Renal pelvis (tissue), 12 donors: ENCODE results near the gene PPA1. TPM values are rescaled to one million over a fixed set of nuclear protein-coding genes. Genes with fewer than 3 reads are reported as not detected.
A peak's percentile ranks its signal among the peaks of the same experiment; 100 is the strongest.

ENCODE experiments used
- DNase-seq: peaks from one replicate; pipeline ENCODE4 v3.0.0-alpha.2; 2013
- long read RNA-seq, 16 experiments: transcript quantifications; one replicate each; lab custom pipeline, GENCODE V29; 2026
- polyA plus RNA-seq, 3 donors: library from polyadenylated mRNA; unstranded; fragments of 120-200 nt; gene quantifications; one replicate each; pipeline ENCODE4 v1.2.1, GENCODE V29; 2013; ENCODE audit not compliant: insufficient read length in 3 of 3

PPA1 gene
- 100 to 1,000 TPM in 2 of 3 donors, 10 to 100 TPM in 1; 87.9 to 114 (median 103) TPM for polyA plus RNA-seq
- long read RNA-seq, donor 1, transcript PPA1-202 (11 exons, 1,295 nt) = major isoform, 72 of 72 reads
- long read RNA-seq, donor 1, partial matches to known transcripts = 0 of 72 reads
- long read RNA-seq, donor 1, other reads (novel, unspliced or antisense) = 0 of 72 reads
- long read RNA-seq, donor 2, transcript PPA1-202 (11 exons, 1,295 nt) = major isoform, 68 of 222 reads
- long read RNA-seq, donor 2, partial matches to known transcripts = 154 of 222 reads
- long read RNA-seq, donor 2, other reads (novel, unspliced or antisense) = 0 of 222 reads
- long read RNA-seq, donor 3, transcript PPA1-202 (11 exons, 1,295 nt) = major isoform, 60 of 150 reads
- long read RNA-seq, donor 3, partial matches to known transcripts = 90 of 150 reads
- long read RNA-seq, donor 3, other reads (novel, unspliced or antisense) = 0 of 150 reads
- long read RNA-seq, donor 4, transcript PPA1-202 (11 exons, 1,295 nt) = major isoform, 68 of 210 reads
- long read RNA-seq, donor 4, partial matches to known transcripts = 142 of 210 reads
- long read RNA-seq, donor 4, other reads (novel, unspliced or antisense) = 0 of 210 reads
- long read RNA-seq, donor 5, transcript PPA1-202 (11 exons, 1,295 nt) = major isoform, 31 of 54 reads
- long read RNA-seq, donor 5, partial matches to known transcripts = 23 of 54 reads
- long read RNA-seq, donor 5, other reads (novel, unspliced or antisense) = 0 of 54 reads
- long read RNA-seq, donor 6, transcript PPA1-202 (11 exons, 1,295 nt) = major isoform, 44 of 171 reads
- long read RNA-seq, donor 6, partial matches to known transcripts = 127 of 171 reads
- long read RNA-seq, donor 6, other reads (novel, unspliced or antisense) = 0 of 171 reads
- long read RNA-seq, donor 7, transcript PPA1-202 (11 exons, 1,295 nt) = major isoform, 58 of 244 reads
- long read RNA-seq, donor 7, partial matches to known transcripts = 186 of 244 reads
- long read RNA-seq, donor 7, other reads (novel, unspliced or antisense) = 0 of 244 reads
- long read RNA-seq, donor 8, transcript PPA1-202 (11 exons, 1,295 nt) = major isoform, 14 of 46 reads
- long read RNA-seq, donor 8, partial matches to known transcripts = 32 of 46 reads
- long read RNA-seq, donor 8, other reads (novel, unspliced or antisense) = 0 of 46 reads
- long read RNA-seq, donor 9, transcript PPA1-202 (11 exons, 1,295 nt) = major isoform, 67 of 203 reads
- long read RNA-seq, donor 9, partial matches to known transcripts = 136 of 203 reads
- long read RNA-seq, donor 9, other reads (novel, unspliced or antisense) = 0 of 203 reads
- long read RNA-seq, donor 10, transcript PPA1-202 (11 exons, 1,295 nt) = major isoform, 58 of 58 reads
- long read RNA-seq, donor 10, partial matches to known transcripts = 0 of 58 reads
- long read RNA-seq, donor 10, other reads (novel, unspliced or antisense) = 0 of 58 reads
- long read RNA-seq, donor 11, transcript PPA1-202 (11 exons, 1,295 nt) = major isoform, 34 of 107 reads
- long read RNA-seq, donor 11, partial matches to known transcripts = 73 of 107 reads
- long read RNA-seq, donor 11, other reads (novel, unspliced or antisense) = 0 of 107 reads
- long read RNA-seq, donor 12, transcript PPA1-202 (11 exons, 1,295 nt) = major isoform, 77 of 153 reads
- long read RNA-seq, donor 12, partial matches to known transcripts = 76 of 153 reads
- long read RNA-seq, donor 12, other reads (novel, unspliced or antisense) = 0 of 153 reads
- long read RNA-seq, donor 13, transcript PPA1-202 (11 exons, 1,295 nt) = major isoform, 26 of 66 reads
- long read RNA-seq, donor 13, partial matches to known transcripts = 40 of 66 reads
- long read RNA-seq, donor 13, other reads (novel, unspliced or antisense) = 0 of 66 reads
- long read RNA-seq, donor 14 = 0 reads
- long read RNA-seq, donor 15, transcript PPA1-202 (11 exons, 1,295 nt) = major isoform, 87 of 296 reads
- long read RNA-seq, donor 15, partial matches to known transcripts = 209 of 296 reads
- long read RNA-seq, donor 15, other reads (novel, unspliced or antisense) = 0 of 296 reads
- long read RNA-seq, donor 16, transcript PPA1-202 (11 exons, 1,295 nt) = major isoform, 82 of 220 reads
- long read RNA-seq, donor 16, partial matches to known transcripts = 138 of 220 reads
- long read RNA-seq, donor 16, other reads (novel, unspliced or antisense) = 0 of 220 reads

DNA sequence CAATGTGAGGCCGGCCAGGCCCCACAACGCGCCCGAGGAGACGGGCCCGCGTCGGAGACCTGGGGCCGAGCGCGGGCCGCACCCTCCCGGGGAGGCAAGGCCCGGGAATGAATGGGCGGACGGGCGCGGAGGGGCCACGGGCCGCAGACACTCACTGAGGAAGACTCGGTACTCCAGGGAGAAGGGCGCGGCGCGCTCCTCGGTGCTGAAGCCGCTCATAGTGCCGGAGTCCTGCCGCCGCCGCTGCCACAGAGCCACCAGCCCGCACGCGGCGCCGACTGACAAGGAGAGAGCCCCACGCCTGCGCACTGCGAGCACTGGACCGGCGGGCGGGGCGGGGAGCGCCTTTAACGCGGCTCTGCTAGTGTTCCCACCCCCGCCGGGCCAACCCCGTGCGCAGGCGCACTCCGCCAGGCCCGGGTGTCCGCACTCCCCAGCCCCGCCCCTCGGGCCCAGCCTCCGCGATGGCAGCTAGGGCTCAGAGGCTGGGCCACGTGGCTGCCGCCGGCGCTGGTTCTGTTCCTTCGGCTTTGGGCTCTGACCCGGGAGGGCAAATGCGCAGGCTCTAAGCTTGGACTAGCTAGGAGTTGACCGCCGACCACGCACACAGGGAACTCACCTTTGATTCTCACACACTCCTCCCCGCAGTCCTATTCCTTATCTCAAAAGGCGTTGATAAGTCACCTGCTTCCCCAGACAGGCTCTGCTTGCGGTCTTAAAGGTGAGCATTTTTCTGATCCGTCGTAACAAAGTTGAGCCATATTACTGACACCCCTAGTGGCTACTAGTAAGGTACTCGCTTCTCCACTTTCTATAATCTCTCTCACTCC lies at the start of gene PPA1:
Gene PPA1, minus strand, starts transcription at position 321 of the 830 bp plus-strand sequence. Its CDS starts 102 bp downstream, at position 219.
- DNase-seq = peak; percentile 96

DNA sequence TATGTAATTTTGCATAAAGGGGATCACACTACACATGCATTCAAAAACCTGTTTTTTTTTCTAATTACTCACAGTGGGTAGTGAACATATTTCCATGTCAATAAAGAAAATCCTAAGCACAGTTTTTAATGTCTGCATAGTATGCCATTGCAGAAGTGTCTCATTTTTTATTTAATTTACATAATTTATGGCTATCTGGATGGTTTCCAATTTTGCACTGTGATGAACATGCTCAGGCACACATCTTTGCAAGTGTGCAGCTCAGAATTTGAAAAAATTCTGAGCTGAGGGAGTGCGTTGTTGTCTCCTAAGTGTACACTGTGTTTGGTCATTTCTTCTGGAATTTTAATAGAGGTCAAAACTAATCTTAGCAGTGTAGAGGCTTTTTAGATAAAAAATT lies 48.4 kb upstream of the PPA1 start:
- no peak for DNase-seq

DNA sequence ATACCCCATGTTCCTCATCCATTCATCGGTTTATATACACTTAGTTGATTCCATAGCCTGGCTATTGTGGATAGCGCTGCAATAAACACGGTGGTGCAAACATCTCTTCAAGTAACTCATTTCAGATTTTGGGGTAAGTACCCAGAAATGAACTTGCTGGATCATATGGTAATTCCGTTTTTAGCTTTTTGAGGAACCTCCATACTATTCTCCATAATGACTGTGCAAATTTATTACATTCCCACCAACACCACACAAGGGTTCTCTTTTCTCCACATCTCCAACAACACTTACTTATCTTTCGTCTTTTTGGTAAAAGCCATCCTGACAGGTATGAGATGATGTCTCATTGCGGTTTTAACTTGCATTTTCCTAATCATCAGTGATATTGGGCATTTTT lies 46.9 kb upstream of the PPA1 start:
- DNase-seq = no peak

DNA sequence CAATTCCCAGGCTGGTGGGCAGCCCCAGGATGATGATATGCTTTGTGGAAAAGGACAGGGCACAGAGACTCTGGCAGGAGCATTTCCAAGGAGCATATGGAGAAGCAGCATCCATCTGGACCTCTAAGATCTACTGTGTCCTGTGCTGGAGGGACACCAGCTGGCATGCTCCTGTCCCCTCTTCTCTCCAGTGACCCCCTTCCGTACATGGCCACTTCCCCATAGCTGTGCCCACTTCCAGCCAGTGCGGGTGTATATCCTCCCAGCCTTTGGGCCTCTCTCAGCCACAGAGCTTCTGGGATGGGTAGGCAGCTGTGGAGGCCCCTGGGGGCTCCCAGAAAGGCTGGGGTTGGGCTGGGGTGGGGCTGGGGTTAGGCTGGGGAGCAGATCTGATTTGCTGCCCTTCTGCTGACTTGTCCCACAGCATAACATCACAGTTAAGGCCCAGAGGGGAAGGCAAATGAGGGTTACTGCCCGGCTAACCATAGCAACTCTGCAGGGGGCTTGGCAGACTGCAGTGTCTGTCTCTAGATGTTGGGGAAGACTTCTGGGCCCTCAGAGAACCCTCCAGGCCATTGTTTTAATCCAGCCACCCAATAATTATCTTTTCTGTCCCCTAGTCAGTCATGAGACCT lies 44.3 kb upstream of the PPA1 start:
- DNase-seq = no peak

DNA sequence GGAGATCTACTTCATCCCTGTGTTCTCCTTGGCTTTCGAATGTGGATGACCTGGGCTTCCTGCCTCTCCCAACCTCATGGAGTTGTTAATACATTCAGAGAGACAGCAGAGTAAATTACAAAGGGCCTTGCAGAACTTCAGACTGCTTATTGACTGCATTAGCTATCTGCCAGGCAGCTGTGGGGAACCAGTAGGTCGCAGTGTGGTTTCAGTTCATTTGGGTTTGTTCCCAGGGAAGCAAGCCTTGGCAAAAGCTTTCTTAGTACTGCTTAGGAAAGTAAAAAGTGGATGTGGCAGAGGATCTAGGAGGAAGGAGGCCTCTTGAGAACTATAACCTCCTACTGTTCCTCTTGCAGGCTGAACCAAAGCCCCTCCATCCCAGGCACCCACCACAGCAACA lies 41.4 kb upstream of the PPA1 start:
- DNase-seq = no peak

DNA sequence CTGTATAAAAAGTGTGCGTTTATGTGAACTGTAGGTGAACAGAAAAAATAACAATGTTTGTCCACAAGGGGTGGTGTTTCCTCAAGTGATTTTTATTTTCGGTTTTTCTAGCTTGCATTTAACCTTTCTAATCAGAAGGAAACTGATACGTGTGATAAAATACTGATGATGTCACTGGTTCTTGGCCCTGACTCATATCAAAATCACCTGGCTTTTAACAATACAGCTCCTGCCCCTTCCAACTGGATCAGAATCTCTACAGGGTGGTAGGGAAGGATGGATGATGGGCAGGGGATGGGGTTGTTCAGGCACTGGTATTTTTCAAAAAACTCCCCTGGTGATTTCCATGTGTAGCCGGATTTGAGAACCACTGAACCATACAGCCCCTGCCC lies 39.7 kb upstream of the PPA1 start:
- no peak for DNase-seq

DNA sequence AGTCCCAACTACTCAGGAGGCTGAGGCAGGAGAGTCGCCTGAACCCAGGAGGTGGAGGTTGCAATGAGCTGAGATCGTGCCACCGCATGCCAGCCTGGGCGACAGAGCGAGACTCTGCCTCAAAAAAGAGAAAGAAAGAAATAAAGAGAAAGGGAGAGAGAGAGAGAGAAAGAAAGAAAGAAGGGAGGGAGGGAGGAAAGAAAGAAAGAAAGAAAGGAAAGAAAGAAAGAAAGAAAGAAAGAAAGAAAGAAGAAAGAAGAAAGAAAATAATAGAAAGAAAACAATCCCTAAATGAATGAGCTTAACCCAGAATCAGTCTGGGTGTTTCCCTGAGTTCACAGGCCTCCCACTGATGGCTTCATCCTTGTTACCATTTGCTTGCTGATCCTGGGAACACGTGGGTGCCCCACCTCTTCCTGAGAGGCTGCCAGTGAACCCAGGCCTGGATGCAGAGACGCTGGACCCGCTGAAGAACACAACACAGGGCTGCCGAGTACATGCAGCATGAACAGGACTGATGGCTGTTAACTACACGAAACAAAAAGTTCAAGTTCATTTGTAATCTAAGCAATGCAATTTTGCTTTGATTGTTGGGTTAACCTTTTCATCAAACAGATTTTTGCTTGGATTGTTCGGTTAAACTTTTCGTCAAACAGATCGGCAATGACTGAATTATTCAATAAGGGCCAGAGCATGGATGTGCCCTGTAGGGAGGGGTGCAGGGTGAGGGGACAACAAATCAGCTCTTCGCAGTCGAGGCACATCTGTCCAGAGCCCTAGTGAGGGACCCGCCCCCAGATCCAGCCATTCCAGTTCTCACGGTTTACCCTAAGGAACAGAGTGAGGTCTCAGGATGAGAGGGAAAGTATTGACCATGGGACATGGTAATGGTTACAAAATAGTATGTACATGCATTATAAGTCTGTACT lies 39.0 kb upstream of the PPA1 start:
- no peak for DNase-seq

DNA sequence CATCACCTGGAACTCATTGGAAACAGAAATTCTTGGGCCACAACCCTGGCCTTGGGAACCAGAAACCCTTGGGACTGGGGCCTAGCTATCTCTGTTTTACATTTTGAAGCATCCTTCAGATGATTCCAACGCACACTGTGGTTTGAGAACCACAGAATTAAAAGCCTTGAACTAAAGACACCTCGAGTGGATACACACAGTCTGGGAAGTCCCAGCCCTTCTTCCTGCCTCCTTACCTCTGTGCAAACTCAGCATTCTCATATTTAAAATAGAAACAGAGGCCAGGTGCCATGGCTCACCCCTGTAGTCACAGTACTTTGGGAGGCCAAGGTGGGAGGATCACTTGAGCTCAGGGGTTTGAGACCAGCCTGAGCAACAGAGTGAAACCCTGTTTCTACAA lies 37.7 kb upstream of the PPA1 start:
- DNase-seq = no peak

DNA sequence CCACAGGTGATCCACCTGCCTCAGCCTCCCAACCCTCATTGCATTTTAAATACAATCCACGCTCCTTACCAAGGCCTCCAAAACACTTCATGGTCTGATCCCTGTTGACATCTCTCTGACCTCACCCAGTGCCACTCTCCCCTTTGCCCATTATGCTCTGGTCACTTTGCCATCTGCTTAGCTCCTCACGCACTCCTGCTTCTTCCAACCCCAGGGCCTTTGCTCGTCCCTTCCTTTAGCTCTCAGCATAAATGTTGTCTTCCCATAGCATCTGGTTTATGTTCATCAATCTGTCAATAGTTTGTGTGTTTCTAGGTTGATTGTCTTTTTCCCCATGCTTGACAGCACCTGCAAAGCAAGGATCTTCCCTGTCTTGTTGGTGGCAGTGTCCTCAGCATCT lies 36.5 kb upstream of the PPA1 start:
- DNase-seq = no peak

DNA sequence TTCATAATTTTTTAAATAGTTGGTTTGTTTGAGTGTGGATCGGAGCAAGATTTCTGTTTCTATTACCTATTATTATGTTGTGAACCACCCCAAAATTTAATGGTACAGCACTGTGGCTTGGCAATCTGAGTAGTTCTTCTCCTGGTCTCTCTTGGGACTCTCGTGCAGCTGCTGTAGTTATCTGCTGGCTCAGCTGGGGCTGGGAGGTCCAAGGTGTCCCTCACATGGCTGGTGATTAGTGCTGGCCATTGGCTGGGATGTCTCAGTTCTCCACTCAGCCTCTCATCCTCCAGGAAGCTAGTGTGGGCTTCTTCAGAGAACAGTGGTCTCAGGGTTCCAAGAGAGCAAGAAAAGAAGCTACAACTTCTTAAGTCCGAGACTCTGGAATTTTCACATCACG lies 35.1 kb upstream of the PPA1 start:
- no peak for DNase-seq

DNA sequence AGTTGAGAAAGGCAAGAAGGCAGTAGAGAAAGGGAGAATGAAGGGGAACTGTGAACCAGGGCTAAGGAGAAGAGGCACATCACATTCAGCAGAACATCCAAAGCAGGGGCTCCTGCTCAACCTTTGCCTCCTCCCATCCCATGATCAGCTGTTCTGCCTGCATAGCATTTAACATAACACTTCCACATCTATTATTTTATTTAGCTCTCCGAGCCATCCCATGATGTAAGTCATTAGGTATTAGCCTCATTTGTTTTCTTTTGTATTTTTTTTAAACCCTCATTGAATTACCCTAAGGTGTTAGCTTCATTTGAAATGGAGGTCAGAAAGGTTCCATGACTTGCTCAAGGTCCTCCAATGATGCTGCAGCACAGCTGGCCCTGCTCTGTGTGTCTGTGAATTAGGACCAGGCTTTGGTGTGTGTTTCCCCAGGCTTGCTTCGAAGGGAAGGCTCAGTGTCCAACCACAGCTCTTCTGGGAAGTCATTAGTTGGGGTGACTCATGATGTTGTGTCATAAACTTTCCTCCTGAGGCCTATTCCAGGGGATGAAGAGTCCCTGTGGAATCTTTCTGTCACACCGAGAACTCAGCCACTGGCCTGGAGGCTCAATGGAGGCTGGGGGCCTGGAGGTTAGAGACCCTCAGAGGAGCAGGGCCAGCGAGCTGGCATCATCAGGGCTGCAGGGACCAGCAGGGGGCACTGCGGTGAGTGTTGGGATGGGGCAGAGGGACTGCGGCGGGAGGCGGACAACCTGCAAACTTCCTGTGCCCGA lies 34.1 kb upstream of the PPA1 start:
- no peak for DNase-seq

DNA sequence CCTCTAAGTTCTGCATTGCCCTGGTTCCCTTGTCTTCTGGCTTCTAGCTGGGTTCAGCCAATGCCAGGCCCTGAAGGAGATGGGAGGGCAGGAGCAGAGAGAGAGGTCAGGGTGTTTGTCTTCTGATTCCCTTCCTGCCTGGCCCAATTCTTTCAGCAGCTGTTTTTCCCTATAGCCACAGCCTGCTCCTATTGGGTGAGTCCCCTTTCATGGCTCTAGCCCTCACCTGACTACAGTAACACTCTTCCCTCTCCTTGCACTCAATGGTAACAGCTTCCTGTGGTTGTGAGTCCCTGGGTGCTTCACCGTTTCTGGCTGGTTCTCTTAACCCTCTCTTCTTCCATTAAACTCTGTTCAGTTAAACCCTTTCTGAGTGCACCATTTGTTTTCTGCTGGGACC lies 33.5 kb upstream of the PPA1 start:
- no peak for DNase-seq

DNA sequence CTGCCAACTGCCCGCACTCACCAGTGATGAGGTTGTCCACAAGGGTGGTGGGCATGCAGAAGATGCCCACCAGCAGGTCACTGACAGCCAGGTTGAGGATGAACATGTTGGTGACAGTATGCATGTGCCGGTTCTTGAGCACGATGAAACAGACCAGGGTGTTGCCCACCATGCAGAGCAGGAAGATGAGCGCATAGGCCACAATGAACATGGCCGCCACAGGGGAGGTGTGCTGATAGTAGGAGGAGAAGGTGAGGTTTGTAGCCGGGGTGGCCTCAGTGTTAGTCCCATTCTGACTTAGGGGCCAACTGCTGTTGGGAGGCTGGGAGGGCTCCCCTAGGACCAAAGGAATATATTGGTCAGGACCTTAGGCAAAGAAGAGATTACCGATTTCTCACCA lies 32.8 kb upstream of the PPA1 start:
- no peak for DNase-seq

DNA sequence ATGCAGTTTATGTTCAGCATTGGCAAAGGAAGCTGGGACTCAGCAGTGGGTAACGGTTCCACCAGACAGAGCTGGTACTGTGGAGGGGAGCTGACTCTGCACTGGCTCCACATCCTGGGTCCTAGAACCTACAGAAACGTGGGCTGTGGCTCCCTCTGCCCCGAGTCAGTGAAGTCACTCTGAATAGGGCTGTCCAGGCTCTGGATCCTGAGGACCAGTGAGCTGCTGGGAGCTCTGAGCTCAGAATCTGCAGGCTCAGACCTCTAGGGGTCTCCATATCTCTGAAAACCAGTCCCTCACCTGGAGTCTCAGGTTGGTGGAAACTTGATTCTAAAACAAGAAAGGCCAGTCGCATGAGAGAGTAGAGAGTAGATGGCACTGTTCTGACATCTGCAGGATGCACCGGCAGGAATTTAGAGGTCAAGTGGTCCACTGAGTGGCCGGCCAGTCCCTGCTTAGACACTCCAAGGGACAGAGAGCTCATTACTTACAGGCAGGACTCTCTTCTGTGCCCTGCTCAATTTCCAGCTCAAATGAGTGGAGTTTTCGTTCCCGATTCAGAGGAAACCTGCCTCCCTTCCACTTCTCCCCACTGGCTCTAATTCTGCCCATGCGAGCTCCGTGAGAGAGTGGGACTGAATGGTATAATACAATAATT lies 31.9 kb upstream of the PPA1 start:
- no peak for DNase-seq

DNA sequence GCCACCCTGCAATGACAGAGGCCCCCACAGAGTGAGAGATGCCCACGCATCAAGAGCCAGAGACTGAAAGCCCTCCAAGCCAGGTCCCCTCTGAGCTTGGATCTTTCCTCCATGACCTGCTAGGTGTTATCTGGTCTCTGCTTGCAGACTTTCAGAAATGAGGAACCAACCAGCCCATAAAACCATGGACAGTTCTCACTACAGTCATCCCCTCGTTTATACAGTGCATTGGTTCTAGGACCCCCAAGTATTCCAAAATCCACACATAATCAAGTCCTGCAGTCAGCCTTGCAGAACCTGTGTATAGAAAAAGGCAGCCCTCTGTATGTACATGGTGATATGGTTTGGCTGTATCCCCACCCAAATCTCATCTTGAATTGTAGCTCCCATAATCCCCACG lies 27.5 kb upstream of the PPA1 start:
- no peak for DNase-seq

DNA sequence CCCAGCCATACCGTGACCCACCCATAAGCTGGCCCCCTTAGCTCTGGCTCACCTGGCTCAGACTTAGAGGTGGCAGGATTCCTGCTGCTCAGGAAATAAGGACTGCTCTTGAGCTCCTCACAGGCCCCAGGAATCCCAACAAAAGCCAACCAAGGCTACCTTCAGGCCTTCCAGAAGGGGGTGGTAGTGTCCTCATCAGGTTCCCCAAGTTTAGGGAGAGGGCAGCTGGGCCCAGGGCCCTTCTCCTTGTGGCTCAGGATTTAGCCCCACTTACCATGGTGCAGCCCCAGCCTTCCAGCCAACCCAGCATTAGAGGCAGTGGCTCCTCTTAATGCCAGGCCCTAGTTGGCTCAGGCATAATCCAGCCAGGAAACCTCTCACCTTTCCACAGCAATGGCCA lies 27.0 kb upstream of the PPA1 start:
- no peak for DNase-seq
